ENCODE measurements around the gene TJAP1. TPM values are rescaled to one million over a fixed set of nuclear protein-coding genes. Genes with fewer than 3 reads are reported as not detected.

TJAP1 gene
- total and polyA plus RNA-seq, 4 experiments from 2014 or later, result 7.3 to 54.4 (median 32.1) TPM

DNA sequence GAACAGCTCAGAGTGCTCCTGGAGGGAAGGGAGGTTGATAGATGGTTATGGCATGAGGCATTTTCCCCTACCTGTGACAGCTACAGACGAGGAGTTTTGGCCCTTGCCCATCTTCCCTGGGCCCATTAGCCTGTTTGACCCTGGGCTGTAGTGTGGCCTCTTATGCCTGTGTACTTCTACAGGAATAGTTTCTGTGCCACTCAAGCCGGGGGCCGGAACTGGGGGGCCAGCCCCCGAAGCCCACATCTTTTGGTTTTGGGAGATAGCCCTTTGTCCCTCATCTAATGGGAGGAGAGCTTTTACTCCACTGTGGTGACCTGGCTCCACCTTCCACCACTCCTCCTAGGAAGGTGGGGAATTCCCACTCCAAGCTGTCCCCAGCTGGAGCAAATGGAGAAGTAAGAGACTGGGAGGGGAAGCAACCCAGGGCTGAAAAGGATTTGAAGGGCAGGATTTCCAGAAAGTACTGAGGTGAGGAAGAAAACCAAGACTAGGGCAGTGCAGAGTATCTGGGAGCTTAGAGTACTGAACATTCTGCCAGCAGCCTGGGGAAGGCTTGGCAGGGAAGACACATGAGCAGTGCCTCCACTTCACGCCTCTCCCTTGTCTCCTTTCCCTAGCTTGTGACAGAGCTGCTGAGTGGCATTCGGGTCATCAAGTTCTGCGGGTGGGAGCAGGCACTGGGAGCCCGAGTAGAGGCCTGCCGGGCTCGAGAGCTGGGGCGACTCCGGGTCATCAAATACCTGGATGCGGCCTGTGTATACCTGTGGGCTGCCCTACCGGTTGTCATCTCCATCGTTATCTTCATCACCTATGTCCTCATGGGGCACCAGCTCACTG, 43.1 kb upstream of the TJAP1 start:
- no peaks in the 10 kb centered on the region for H3K9me3 ChIP-seq (ENCODE audit: control insufficient read depth in 1 of 2, low read length in 2 of 2)
- peaks cover 30% of the 10 kb centered on the region for H3K36me3 ChIP-seq (ENCODE audit: insufficient read depth, low read length)
- Mint-ChIP-seq H3K27ac (peak overlapping the region in 2 of 7 donors; percentile 30 to 61), H3K4me3 (peak overlapping the region in 1 of 8 donors; percentile 23), H3K36me3 (peaks cover 11 to 35% of the 10 kb centered on the region in 2 donors), H3K4me1 (peaks cover 4 to 10% (median 5%) of the 10 kb centered on the region in 4 donors), H3K27me3 (no peaks in the 10 kb centered on the region), H3K9me3 (no peaks in the 10 kb centered on the region)
- ChIA-PET CTCF (ENCODE audit: partially characterized antibody) (interaction anchor here (0.6 to 2.4 kb wide), 5 partner anchors 20 to 73 kb away, joined by 3 to 7 read pairs (median 3); no protein-coding TSS in a partner anchor), POLR2A (ENCODE audit: partially characterized antibody) (no interaction called here)
- H3K27me3 ChIP-seq (ENCODE audit: insufficient read depth, low read length), result no peaks in the 10 kb centered on the region
- no peak for DNase-seq
- H3K4me3 ChIP-seq (ENCODE audit: low read length in 2 of 2), result no peak overlapping the region
- intact Hi-C loops (cut with micrococcal nuclease), result no loop called here
- H3K27ac ChIP-seq (ENCODE audit: low read depth, low read length), result no peak overlapping the region
- peaks cover 19% of the 10 kb centered on the region for H3K4me1 ChIP-seq (ENCODE audit: insufficient read depth, low read length)

DNA sequence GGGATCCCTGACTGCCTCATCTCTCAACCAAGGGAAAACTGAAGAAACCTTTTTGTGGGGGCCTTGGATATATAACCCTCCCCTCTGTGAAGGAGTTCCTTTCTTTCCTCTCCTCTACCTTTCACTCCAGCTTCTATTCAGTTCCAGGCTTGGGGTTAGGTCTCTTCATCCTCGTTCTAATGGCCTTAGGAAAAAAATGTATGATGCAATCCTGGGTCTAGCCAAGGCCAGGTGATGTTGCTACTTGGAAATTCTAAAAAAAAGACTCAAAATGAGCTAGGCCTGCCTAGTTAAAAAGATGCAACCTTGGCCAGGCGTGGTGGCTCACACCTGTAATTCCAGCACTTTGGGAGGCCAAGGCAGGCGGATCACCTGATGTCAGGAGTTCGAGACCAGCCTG, 42.4 kb upstream of the TJAP1 start:
- Histone ChIP-seq H3K4me1 (ENCODE audit: insufficient read depth, low read length) (peaks cover 12% of the 10 kb centered on the region), H3K9me3 (ENCODE audit: control insufficient read depth in 1 of 2, low read length in 2 of 2) (no peaks in the 10 kb centered on the region), H3K27me3 (ENCODE audit: insufficient read depth, low read length) (no peaks in the 10 kb centered on the region), H3K36me3 (ENCODE audit: insufficient read depth, low read length) (peaks cover 30% of the 10 kb centered on the region), H3K4me3 (ENCODE audit: low read length in 2 of 2) (no peak overlapping the region), H3K27ac (ENCODE audit: low read depth, low read length) (no peak overlapping the region)
- H3K4me3 Mint-ChIP-seq, result no peak overlapping the region
- H3K27ac Mint-ChIP-seq, result no peak overlapping the region
- H3K27me3 Mint-ChIP-seq, result no peaks in the 10 kb centered on the region
- H3K9me3 Mint-ChIP-seq, result no peaks in the 10 kb centered on the region
- peaks cover 4 to 8% (median 4%) of the 10 kb centered on the region in 4 donors for H3K4me1 Mint-ChIP-seq
- ChIA-PET POLR2A (ENCODE audit: partially characterized antibody) (interaction anchor here (1.5 kb wide), 1 partner anchor 65 kb away, joined by 5 read pairs; the partner anchor contains the start of gene ZNF318), CTCF (ENCODE audit: partially characterized antibody) (interaction anchor here (0.8 to 2.4 kb wide), 4 partner anchors 19 to 72 kb away, joined by 3 to 7 read pairs (median 4); no protein-coding TSS in a partner anchor)
- intact Hi-C loops (cut with micrococcal nuclease), result no loop called here
- H3K36me3 Mint-ChIP-seq, result peaks cover 11 to 35% of the 10 kb centered on the region in 2 donors
- no peak for DNase-seq

DNA sequence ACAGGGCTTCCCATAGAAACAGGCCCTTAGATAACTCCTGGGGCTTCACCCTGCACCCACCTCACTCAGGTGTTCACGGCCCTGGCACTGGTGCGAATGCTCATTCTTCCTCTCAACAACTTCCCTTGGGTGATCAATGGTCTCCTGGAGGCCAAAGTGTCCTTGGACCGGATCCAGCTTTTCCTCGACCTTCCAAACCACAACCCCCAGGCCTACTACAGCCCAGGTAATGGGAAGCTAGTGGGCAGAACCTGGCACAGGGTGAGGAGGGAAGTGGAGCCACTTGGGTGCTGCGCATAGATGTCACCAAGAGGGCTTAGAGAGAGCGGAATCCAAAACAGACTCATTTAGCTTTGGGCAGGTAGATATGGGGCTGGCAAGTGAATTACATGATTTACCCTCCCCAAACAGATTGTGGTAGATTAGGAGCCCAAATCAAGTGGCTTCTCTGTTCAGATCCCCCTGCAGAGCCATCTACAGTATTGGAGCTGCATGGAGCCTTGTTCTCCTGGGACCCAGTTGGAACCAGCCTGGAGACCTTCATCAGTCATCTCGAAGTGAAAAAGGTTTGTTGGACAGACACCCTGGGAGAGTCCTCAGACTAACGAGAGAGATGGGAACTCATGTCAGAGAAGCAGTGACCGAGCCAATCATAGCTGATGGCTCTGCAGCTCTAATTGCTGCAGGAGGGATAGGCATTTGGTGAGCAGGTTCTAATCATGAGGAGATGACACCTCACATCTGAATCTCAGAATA, 41.5 kb upstream of the TJAP1 start:
- Histone ChIP-seq H3K4me1 (ENCODE audit: insufficient read depth, low read length) (peaks cover 6% of the 10 kb centered on the region), H3K9me3 (ENCODE audit: control insufficient read depth in 1 of 2, low read length in 2 of 2) (no peaks in the 10 kb centered on the region), H3K27me3 (ENCODE audit: insufficient read depth, low read length) (no peaks in the 10 kb centered on the region), H3K27ac (ENCODE audit: low read depth, low read length) (no peak overlapping the region), H3K36me3 (ENCODE audit: insufficient read depth, low read length) (peaks cover 30% of the 10 kb centered on the region), H3K4me3 (ENCODE audit: low read length in 2 of 2) (no peak overlapping the region)
- Mint-ChIP-seq H3K4me3 (no peak overlapping the region), H3K9me3 (no peaks in the 10 kb centered on the region), H3K27ac (peak overlapping the region in 2 of 7 donors; percentile 3 to 47), H3K36me3 (peaks cover 11 to 36% of the 10 kb centered on the region in 2 donors), H3K4me1 (peaks cover 3 to 4% (median 4%) of the 10 kb centered on the region in 4 donors), H3K27me3 (no peaks in the 10 kb centered on the region)
- ChIA-PET CTCF (ENCODE audit: partially characterized antibody) (interaction anchor here (1.1 to 6.3 kb wide), 3 partner anchors 18 to 71 kb away, joined by 3 to 28 read pairs (median 7); partner anchors contain the start of gene DLK2), POLR2A (ENCODE audit: partially characterized antibody) (interaction anchor here (0.5 to 2.2 kb wide), 4 partner anchors 9 to 171 kb away, joined by 3 to 12 read pairs (median 4); partner anchors contain the start of genes ABCC10 and ZNF318)
- DNase-seq, result no peak
- intact Hi-C loops (cut with micrococcal nuclease), result no loop called here

DNA sequence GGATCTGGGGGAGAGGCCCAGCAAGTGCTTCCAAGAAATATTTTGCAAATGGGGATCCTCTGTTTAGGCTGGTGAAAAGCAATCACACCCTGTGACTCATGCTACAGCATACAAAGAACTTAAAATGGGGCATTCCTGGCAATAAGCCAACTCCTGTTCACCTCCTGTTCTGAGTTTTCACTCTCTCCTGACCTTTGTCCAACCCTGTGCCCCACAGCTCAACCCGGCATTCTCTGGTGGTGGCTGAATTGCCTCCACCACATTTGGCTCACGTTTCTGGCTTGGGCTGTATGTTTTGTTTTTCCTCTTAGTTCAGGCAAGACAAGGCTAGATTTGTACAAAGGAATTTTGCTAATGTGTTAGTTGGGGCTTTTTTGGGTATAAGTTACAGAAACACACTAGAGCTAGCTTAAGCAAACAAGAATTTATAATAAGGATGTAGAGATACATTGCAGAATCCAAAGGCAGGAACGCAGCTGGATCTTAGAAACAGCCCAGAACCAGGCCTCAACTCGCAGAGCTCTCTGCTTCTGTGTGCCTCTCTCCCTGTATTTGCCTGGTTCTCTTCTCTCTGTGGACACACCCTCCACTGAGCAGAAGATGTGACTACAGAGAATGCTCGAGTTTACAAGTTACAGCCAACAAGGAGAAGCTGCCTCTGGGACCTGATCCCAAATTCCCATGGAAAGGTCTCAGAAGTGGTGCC, 40.6 kb upstream of the TJAP1 start:
- no peak overlapping the region for H3K4me3 ChIP-seq (ENCODE audit: low read length in 2 of 2)
- H3K4me1 ChIP-seq (ENCODE audit: insufficient read depth, low read length), result peaks cover 6% of the 10 kb centered on the region
- Mint-ChIP-seq H3K4me3 (no peak overlapping the region), H3K27ac (peak overlapping the region in 1 of 7 donors; percentile 41), H3K36me3 (peaks cover 15 to 36% of the 10 kb centered on the region in 2 donors), H3K4me1 (peaks cover 1 to 4% (median 3%) of the 10 kb centered on the region in 4 donors), H3K27me3 (no peaks in the 10 kb centered on the region), H3K9me3 (no peaks in the 10 kb centered on the region)
- H3K27ac ChIP-seq (ENCODE audit: low read depth, low read length), result no peak overlapping the region
- ChIA-PET CTCF (ENCODE audit: partially characterized antibody) (interaction anchor here (0.9 to 6.3 kb wide), 3 partner anchors 9 to 70 kb away, joined by 3 to 28 read pairs (median 7); partner anchors contain the start of genes ABCC10 and DLK2), POLR2A (ENCODE audit: partially characterized antibody) (interaction anchor here (0.5 to 2.2 kb wide), 3 partner anchors 10 to 1877 kb away, joined by 3 to 12 read pairs (median 3); partner anchors contain the start of gene ABCC10)
- intact Hi-C loops (cut with micrococcal nuclease), result no loop called here
- no peaks in the 10 kb centered on the region for H3K27me3 ChIP-seq (ENCODE audit: insufficient read depth, low read length)
- H3K9me3 ChIP-seq (ENCODE audit: control insufficient read depth in 1 of 2, low read length in 2 of 2), result no peaks in the 10 kb centered on the region
- DNase-seq, result no peak
- H3K36me3 ChIP-seq (ENCODE audit: insufficient read depth, low read length), result peaks cover 36% of the 10 kb centered on the region

DNA sequence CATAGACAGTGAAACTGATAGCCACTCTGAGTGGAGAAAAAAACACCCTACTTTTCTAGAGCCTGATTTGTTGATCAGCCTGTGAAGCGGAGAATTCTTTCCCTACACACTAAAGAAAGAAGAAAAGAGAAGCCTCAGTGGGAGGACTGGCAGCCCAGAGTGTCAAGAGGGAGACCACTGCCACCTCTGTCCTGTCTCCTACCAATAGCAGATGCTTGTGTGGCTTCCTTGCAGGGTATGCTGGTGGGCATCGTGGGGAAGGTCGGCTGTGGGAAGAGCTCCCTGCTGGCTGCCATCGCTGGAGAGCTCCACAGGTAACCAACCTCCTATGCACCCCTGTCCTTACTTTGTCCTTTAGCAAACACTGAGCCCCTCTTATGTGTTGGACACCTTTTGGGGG, 39.7 kb upstream of the TJAP1 start:
- no peaks in the 10 kb centered on the region for H3K9me3 Mint-ChIP-seq
- DNase-seq, result no peak
- peak overlapping the region in 3 of 7 donors; percentile 32 to 60 (median 37) for H3K27ac Mint-ChIP-seq
- Histone ChIP-seq H3K4me3 (ENCODE audit: low read length in 2 of 2) (no peak overlapping the region), H3K27ac (ENCODE audit: low read depth, low read length) (no peak overlapping the region), H3K27me3 (ENCODE audit: insufficient read depth, low read length) (no peaks in the 10 kb centered on the region), H3K36me3 (ENCODE audit: insufficient read depth, low read length) (peaks cover 32% of the 10 kb centered on the region), H3K4me1 (ENCODE audit: insufficient read depth, low read length) (peaks cover 6% of the 10 kb centered on the region), H3K9me3 (ENCODE audit: control insufficient read depth in 1 of 2, low read length in 2 of 2) (no peaks in the 10 kb centered on the region)
- intact Hi-C loops (cut with micrococcal nuclease), result no loop called here
- POLR2A ChIA-PET (ENCODE audit: partially characterized antibody), result interaction anchor here (2.2 kb wide), 1 partner anchor 11 kb away, joined by 12 read pairs; the partner anchor contains the start of gene ABCC10
- no peaks in the 10 kb centered on the region for H3K27me3 Mint-ChIP-seq
- H3K4me1 Mint-ChIP-seq, result peaks cover 0 to 4% (median under 1%) of the 10 kb centered on the region in 4 donors
- peaks cover 16 to 38% of the 10 kb centered on the region in 2 donors for H3K36me3 Mint-ChIP-seq
- H3K4me3 Mint-ChIP-seq, result no peak overlapping the region
- CTCF ChIA-PET (ENCODE audit: partially characterized antibody), result interaction anchor here (6.3 kb wide), 1 partner anchor 16 kb away, joined by 28 read pairs; the partner anchor contains the start of gene DLK2

DNA sequence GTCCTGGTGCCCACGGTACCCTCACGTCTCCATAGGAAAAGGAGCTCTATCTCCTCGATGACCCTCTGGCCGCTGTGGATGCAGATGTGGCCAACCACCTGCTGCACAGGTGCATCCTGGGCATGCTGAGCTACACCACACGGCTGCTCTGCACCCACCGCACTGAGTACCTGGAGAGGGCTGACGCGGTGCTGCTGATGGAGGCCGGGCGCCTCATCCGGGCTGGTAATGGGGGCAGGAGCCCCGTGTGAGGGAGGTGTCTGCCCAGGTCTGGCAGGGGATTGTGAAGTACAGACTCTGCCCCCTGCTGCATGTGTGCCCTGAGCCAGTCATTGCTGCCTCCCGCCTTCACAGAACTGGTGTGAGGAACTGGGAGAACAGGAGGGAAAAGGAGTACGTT, 34.4 kb upstream of the TJAP1 start:
- H3K27me3 ChIP-seq (ENCODE audit: insufficient read depth, low read length), result no peaks in the 10 kb centered on the region
- H3K9me3 ChIP-seq (ENCODE audit: control insufficient read depth in 1 of 2, low read length in 2 of 2), result no peaks in the 10 kb centered on the region
- ChIA-PET POLR2A (ENCODE audit: partially characterized antibody) (interaction anchor here (1.7 kb wide), 1 partner anchor 14 kb away, joined by 3 read pairs; no protein-coding TSS in a partner anchor), CTCF (ENCODE audit: partially characterized antibody) (interaction anchor here (1.8 to 2.4 kb wide), 2 partner anchors 10 to 12 kb away, joined by 5 to 8 read pairs; partner anchors contain the start of gene DLK2)
- Mint-ChIP-seq H3K27ac (peak overlapping the region in 1 of 7 donors; percentile 56), H3K4me3 (no peak overlapping the region), H3K9me3 (no peaks in the 10 kb centered on the region), H3K4me1 (no peaks in the 10 kb centered on the region), H3K36me3 (peaks cover 36 to 55% of the 10 kb centered on the region in 2 donors), H3K27me3 (no peaks in the 10 kb centered on the region)
- no peak overlapping the region for H3K4me3 ChIP-seq (ENCODE audit: low read length in 2 of 2)
- DNase-seq, result no peak
- peaks cover 59% of the 10 kb centered on the region for H3K36me3 ChIP-seq (ENCODE audit: insufficient read depth, low read length)
- no peak overlapping the region for H3K27ac ChIP-seq (ENCODE audit: low read depth, low read length)
- intact Hi-C loops (cut with micrococcal nuclease), result no loop called here
- H3K4me1 ChIP-seq (ENCODE audit: insufficient read depth, low read length), result no peaks in the 10 kb centered on the region

Measured in CD4-positive, alpha-beta memory T cell (primary cell).